Measurements from ENCODE around the gene TLE4. TPM values are rescaled to one million over a fixed set of nuclear protein-coding genes. Genes with fewer than 3 reads are reported as not detected.

TLE4 gene
- total and polyA plus RNA-seq, 10 of the 15 experiments (the other 5 are each of a cell fraction or from before 2014, with no cell fraction given): 5.3 to 53.3 (median 23.3) TPM

DNA sequence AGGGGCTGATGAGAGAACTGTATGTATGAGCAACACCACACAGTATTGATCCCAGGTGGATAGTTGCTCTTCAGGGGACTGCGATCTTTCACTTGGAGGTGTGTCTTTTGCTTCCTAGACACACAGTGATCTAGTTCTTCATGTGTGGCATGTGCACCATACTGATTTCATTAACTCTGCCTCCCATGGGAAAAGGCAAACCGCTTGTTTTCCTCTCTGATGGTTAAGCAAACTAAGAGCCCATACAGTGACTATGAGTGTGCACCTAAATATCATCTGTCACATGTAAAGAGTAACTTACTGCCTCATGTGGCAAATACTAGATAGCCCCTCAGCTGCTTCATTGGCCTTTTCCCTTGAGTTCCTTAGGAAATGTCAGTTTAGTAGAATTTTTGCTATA, 147.3 kb downstream of the TLE4 start:
- no TSS peak for BruUV-seq (replicated peaks)
- WGBS (ENCODE audit: insufficient coverage, insufficient replicate concordance, low lambda C conversion rate, missing lambda C conversion rate): 100% methylated on average over 2 of the region's 2 CpGs
- no peak overlapping the region for H3K9ac ChIP-seq (ENCODE audit: control insufficient read depth, insufficient read depth, low read length)
- H3K27ac ChIP-seq (ENCODE audit: control insufficient read depth, insufficient read depth): no peak overlapping the region
- POLR2A ChIA-PET: no interaction called here
- CTCF ChIA-PET: interaction anchor here (0.6 kb wide), 2 partner anchors 40 to 141 kb away, joined by 3 to 4 read pairs; no protein-coding TSS in a partner anchor
- RAD21 ChIA-PET (ENCODE audit: unreplicated experiment): no interaction called here
- no peaks in the 10 kb centered on the region for H3K9me3 ChIP-seq (replicated peaks; ENCODE audit: control insufficient read depth, insufficient read depth, low read length)
- no peak overlapping the region for H3K4me2 ChIP-seq (ENCODE audit: control insufficient read depth, insufficient read depth)
- no peaks in the 10 kb centered on the region for H3K4me1 ChIP-seq (ENCODE audit: control insufficient read depth, insufficient read depth, low read length)
- no peak overlapping the region for H2AFZ ChIP-seq (ENCODE audit: control insufficient read depth, low read depth, low read length)
- FAIRE-seq: no peak
- no peak for ATAC-seq
- in situ Hi-C loops (cut with MboI): no loop called here
- SMC1A ChIA-PET (ENCODE audit: uncharacterized antibody, unreplicated experiment): no interaction called here
- H3K36me3 ChIP-seq (ENCODE audit: control insufficient read depth in 2 of 2, insufficient read depth in 2 of 2, low read length in 1 of 2): peaks cover 9 to 19% of the 10 kb centered on the region in 2 experiments; a peak in 3 of 4 replicates
- no peaks in the 10 kb centered on the region for H4K20me1 ChIP-seq (ENCODE audit: control insufficient read depth, insufficient read depth)
- TF ChIP-seq, protein P1, sequence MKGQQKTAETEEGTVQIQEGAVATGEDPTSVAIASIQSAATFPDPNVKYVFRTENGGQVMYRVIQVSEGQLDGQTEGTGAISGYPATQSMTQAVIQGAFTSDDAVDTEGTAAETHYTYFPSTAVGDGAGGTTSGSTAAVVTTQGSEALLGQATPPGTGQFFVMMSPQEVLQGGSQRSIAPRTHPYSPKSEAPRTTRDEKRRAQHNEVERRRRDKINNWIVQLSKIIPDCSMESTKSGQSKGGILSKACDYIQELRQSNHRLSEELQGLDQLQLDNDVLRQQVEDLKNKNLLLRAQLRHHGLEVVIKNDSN (IDR thresholded peaks at IDR 0.05; ENCODE audit: borderline replicate concordance, extremely low read length, insufficient read depth, low read depth, low read length): no peak
- TF ChIP-seq KDM1A (IDR thresholded peaks at IDR 0.05; ENCODE audit: borderline replicate concordance) (no peak), NFIC (IDR thresholded peaks at IDR 0.05; ENCODE audit: low read depth, low read length) (no peak), SMARCA5 (IDR thresholded peaks at IDR 0.05) (no peak), CHD2 (IDR thresholded peaks at IDR 0.05; ENCODE audit: borderline replicate concordance, low read depth, low read length) (no peak), SPI1 (IDR thresholded peaks at IDR 0.05; ENCODE audit: borderline replicate concordance, insufficient read depth, low read depth, low read length) (no peak), HDAC6 (IDR thresholded peaks at IDR 0.05; ENCODE audit: unreplicated experiment) (no peak), IKZF2 (IDR thresholded peaks at IDR 0.05) (no peak), DPF2 (IDR thresholded peaks at IDR 0.05) (no peak), ETV6 (conservative IDR thresholded peaks at IDR 0.05 in 1 of 2, IDR thresholded peaks at IDR 0.05 in 1 of 2; ENCODE audit: borderline replicate concordance in 1 of 2, low read depth in 1 of 2) (no peak)
- TF ChIP-seq, protein P2, sequence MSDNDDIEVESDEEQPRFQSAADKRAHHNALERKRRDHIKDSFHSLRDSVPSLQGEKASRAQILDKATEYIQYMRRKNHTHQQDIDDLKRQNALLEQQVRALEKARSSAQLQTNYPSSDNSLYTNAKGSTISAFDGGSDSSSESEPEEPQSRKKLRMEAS (IDR thresholded peaks at IDR 0.05; ENCODE audit: low read depth, low read length): no peak
- TF ChIP-seq, protein P3, sequence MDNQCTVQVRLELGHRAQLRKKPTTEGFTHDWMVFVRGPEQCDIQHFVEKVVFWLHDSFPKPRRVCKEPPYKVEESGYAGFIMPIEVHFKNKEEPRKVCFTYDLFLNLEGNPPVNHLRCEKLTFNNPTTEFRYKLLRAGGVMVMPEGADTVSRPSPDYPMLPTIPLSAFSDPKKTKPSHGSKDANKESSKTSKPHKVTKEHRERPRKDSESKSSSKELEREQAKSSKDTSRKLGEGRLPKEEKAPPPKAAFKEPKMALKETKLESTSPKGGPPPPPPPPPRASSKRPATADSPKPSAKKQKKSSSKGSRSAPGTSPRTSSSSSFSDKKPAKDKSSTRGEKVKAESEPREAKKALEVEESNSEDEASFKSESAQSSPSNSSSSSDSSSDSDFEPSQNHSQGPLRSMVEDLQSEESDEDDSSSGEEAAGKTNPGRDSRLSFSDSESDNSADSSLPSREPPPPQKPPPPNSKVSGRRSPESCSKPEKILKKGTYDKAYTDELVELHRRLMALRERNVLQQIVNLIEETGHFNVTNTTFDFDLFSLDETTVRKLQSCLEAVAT (IDR thresholded peaks at IDR 0.05): no peak
- no peak overlapping the region for H3K4me3 ChIP-seq
- no peaks in the 10 kb centered on the region for H3K27me3 ChIP-seq (replicated peaks in 1 of 2; ENCODE audit: control insufficient read depth in 2 of 2, insufficient read depth in 2 of 2, low read length in 1 of 2)
- DNase-seq (ENCODE audit: low read depth, low spot score): no peak
- no peaks in the 10 kb centered on the region for H3K79me2 ChIP-seq (ENCODE audit: control insufficient read depth, insufficient read depth, low read length)
- intact Hi-C loops (cut with micrococcal nuclease; ENCODE audit: unreplicated experiment): no loop called here
